Neural cell (in vitro differentiated cells): ENCODE data around the gene GUCA2B.

Experiments
- CTCF ChIP-seq: fragments of 450-650 bp; IDR thresholded peaks from 2 replicates; pipeline ENCODE4 v1.5.1; 2014; ENCODE audit warnings: antibody characterized with exemption, mild to moderate bottlenecking, moderate library complexity; ENCODE audit not compliant: poor library complexity, severe bottlenecking
- EP300 ChIP-seq: fragments of 450-650 bp; conservative IDR thresholded peaks from 2 replicates; pipeline ENCODE4 v1.6.1; 2014; ENCODE audit warnings: antibody characterized with exemption, mild to moderate bottlenecking, moderate library complexity; ENCODE audit not compliant: poor library complexity, severe bottlenecking
- EZH2 ChIP-seq: fragments of 200-600, 300-800 bp; shearing (Covaris generic), sonication (generic); IDR thresholded peaks from 2 replicates; pipeline ENCODE4 v1.6.1; 2014; ENCODE audit warnings: antibody characterized with exemption, low read length, borderline replicate concordance, mild to moderate bottlenecking; ENCODE audit not compliant: insufficient read depth, poor library complexity, severe bottlenecking
- MXI1 ChIP-seq: fragments of 450-650 bp; conservative IDR thresholded peaks from 2 replicates; pipeline ENCODE4 v1.6.1; 2014; ENCODE audit warnings: antibody characterized with exemption, mild to moderate bottlenecking; ENCODE audit not compliant: poor library complexity, severe bottlenecking
- POLR2AphosphoS5 ChIP-seq: IDR thresholded peaks from 2 replicates; pipeline ENCODE4 v1.6.1; 2012
- RAD21 ChIP-seq: fragments of 450-650 bp; conservative IDR thresholded peaks from 2 replicates; pipeline ENCODE4 v1.6.1; 2014; ENCODE audit warnings: antibody characterized with exemption, mild to moderate bottlenecking, moderate library complexity
- REST ChIP-seq: IDR thresholded peaks from 2 replicates; pipeline ENCODE4 v1.6.1; 2012; ENCODE audit warnings: borderline replicate concordance
- TAF1 ChIP-seq: IDR thresholded peaks from 2 replicates; pipeline ENCODE4 v1.6.1; 2012; ENCODE audit warnings: low read depth

GRCh38 chr1:42170779-42171621 is 17.8 kb downstream of the GUCA2B start:
- no peak for TF ChIP-seq EP300
- TF ChIP-seq POLR2AphosphoS5 = no peak
- no peak for TF ChIP-seq CTCF
- no peak for TF ChIP-seq MXI1
- no peak for TF ChIP-seq EZH2
- no peak for TF ChIP-seq REST
- no peak for TF ChIP-seq TAF1
- no peak for TF ChIP-seq RAD21
